ENCODE results near the gene HTR4.

Gene HTR4

GRCh38 chr5:148690945-148691344, 36.6 kb upstream of the HTR4 start:
- POLR2A ChIA-PET = no interaction called here
- no CpG with 5 or more reads among the region's 1 CpG for WGBS (ENCODE audit: insufficient coverage)
- no peaks in the 10 kb centered on the region for H3K27me3 ChIP-seq (replicated peaks in 2 of 5; ENCODE audit: control insufficient read depth in 4 of 5, insufficient read depth in 5 of 5, low read length in 4 of 5)

GRCh38 chr5:148688787-148689186, 34.5 kb upstream of the HTR4 start:
- Histone ChIP-seq H3K27ac (ENCODE audit: insufficient read depth in 1 of 2, low read depth in 1 of 2, low read length in 2 of 2, poor library complexity in 1 of 2, severe bottlenecking in 2 of 2) (no peak overlapping the region), H3K4me1 (ENCODE audit: control extremely low read depth in 1 of 4, control insufficient read depth in 4 of 4, insufficient read depth in 4 of 4, low read length in 3 of 4) (no peaks in the 10 kb centered on the region), H3K27me3 (replicated peaks in 2 of 5; ENCODE audit: control insufficient read depth in 4 of 5, insufficient read depth in 5 of 5, low read length in 4 of 5) (no peaks in the 10 kb centered on the region), H3K4me3 (ENCODE audit: control insufficient read depth in 1 of 7, extremely low read depth in 1 of 7, insufficient read depth in 4 of 7, low read depth in 2 of 7, low read length in 6 of 7) (no peak overlapping the region), H3K36me3 (ENCODE audit: control insufficient read depth in 4 of 4, insufficient read depth in 4 of 4, low read length in 3 of 4) (no peaks in the 10 kb centered on the region), H3K9me3 (ENCODE audit: control extremely low read depth in 1 of 5, control insufficient read depth in 4 of 5, insufficient read depth in 2 of 5, low read depth in 1 of 5, low read length in 4 of 5) (peaks cover 0 to 23% (median 3%) of the 10 kb centered on the region in 5 experiments)
- ChIA-PET CTCF (interaction anchor here (0.7 to 1.1 kb wide), 2 partner anchors 11 to 18 kb away, joined by 3 to 4 read pairs; no protein-coding TSS in a partner anchor), POLR2A (no interaction called here)
- peak in 1 of 3 donors; percentile 19 for DNase-seq

More at GRCh38 chr5:148690945-148691344, 36.6 kb upstream of the HTR4 start:
- H3K36me3 ChIP-seq (ENCODE audit: control insufficient read depth in 4 of 4, insufficient read depth in 4 of 4, low read length in 3 of 4) = no peaks in the 10 kb centered on the region
- H3K9me3 ChIP-seq (ENCODE audit: control extremely low read depth in 1 of 5, control insufficient read depth in 4 of 5, insufficient read depth in 2 of 5, low read depth in 1 of 5, low read length in 4 of 5) = peaks cover 0 to 23% (median 3%) of the 10 kb centered on the region in 5 experiments
- no peak for DNase-seq
- CTCF ChIA-PET = no interaction called here
- H3K4me1 ChIP-seq (ENCODE audit: control extremely low read depth in 1 of 4, control insufficient read depth in 4 of 4, insufficient read depth in 4 of 4, low read length in 3 of 4) = no peaks in the 10 kb centered on the region
- no peak overlapping the region for H3K27ac ChIP-seq (ENCODE audit: insufficient read depth in 1 of 2, low read depth in 1 of 2, low read length in 2 of 2, poor library complexity in 1 of 2, severe bottlenecking in 2 of 2)
- no peak overlapping the region for H3K4me3 ChIP-seq (ENCODE audit: control insufficient read depth in 1 of 7, extremely low read depth in 1 of 7, insufficient read depth in 4 of 7, low read depth in 2 of 7, low read length in 6 of 7)

DNA sequence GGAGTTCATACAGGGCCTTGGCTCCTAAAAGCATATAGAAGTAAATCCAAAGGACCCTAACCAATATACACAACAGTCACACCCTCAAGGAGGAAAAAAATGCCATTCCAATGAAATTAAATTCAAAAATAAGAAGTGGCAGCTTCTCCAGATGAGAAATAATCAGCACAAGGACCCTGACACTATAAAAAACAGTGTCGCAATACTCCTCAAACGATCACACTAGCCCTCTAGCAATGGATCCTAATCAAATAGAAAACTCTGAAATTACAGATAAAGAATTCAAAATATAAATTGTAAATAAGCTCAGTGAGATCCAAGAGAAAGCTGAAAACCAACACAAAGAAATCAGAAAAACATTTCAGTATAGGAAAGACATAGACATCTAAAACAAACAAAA, 33.5 kb upstream of the HTR4 start:
- WGBS (ENCODE audit: insufficient coverage) = no CpG with 5 or more reads among the region's 2 CpGs
- ChIA-PET CTCF (interaction anchor here (1.1 to 1.3 kb wide), 2 partner anchors 12 to 43 kb away, joined by 4 to 5 read pairs; no protein-coding TSS in a partner anchor), POLR2A (no interaction called here)
- Histone ChIP-seq H3K9me3 (ENCODE audit: control extremely low read depth in 1 of 5, control insufficient read depth in 4 of 5, insufficient read depth in 2 of 5, low read depth in 1 of 5, low read length in 4 of 5) (peaks cover 0 to 23% (median 3%) of the 10 kb centered on the region in 5 experiments), H3K27me3 (replicated peaks in 2 of 5; ENCODE audit: control insufficient read depth in 4 of 5, insufficient read depth in 5 of 5, low read length in 4 of 5) (no peaks in the 10 kb centered on the region), H3K4me1 (ENCODE audit: control extremely low read depth in 1 of 4, control insufficient read depth in 4 of 4, insufficient read depth in 4 of 4, low read length in 3 of 4) (no peaks in the 10 kb centered on the region), H3K4me3 (ENCODE audit: control insufficient read depth in 1 of 7, extremely low read depth in 1 of 7, insufficient read depth in 4 of 7, low read depth in 2 of 7, low read length in 6 of 7) (no peak overlapping the region), H3K36me3 (ENCODE audit: control insufficient read depth in 4 of 4, insufficient read depth in 4 of 4, low read length in 3 of 4) (no peaks in the 10 kb centered on the region), H3K27ac (ENCODE audit: insufficient read depth in 1 of 2, low read depth in 1 of 2, low read length in 2 of 2, poor library complexity in 1 of 2, severe bottlenecking in 2 of 2) (no peak overlapping the region)
- no peak for DNase-seq

GRCh38 chr5:148687427-148687826, 33.1 kb upstream of the HTR4 start:
- no peaks in the 10 kb centered on the region for H3K4me1 ChIP-seq (ENCODE audit: control extremely low read depth in 1 of 4, control insufficient read depth in 4 of 4, insufficient read depth in 4 of 4, low read length in 3 of 4)
- POLR2A ChIA-PET = no interaction called here
- no peak overlapping the region for H3K27ac ChIP-seq (ENCODE audit: insufficient read depth in 1 of 2, low read depth in 1 of 2, low read length in 2 of 2, poor library complexity in 1 of 2, severe bottlenecking in 2 of 2)
- WGBS (ENCODE audit: insufficient coverage) = 82% methylated on average over 3 of the region's 3 CpGs
- H3K27me3 ChIP-seq (replicated peaks in 2 of 5; ENCODE audit: control insufficient read depth in 4 of 5, insufficient read depth in 5 of 5, low read length in 4 of 5) = no peaks in the 10 kb centered on the region
- CTCF ChIA-PET = interaction anchor here (0.9 to 2.4 kb wide), 3 partner anchors 10 to 245 kb away, joined by 3 to 7 read pairs (median 5); no protein-coding TSS in a partner anchor
- peaks cover 0 to 23% (median 3%) of the 10 kb centered on the region in 5 experiments for H3K9me3 ChIP-seq (ENCODE audit: control extremely low read depth in 1 of 5, control insufficient read depth in 4 of 5, insufficient read depth in 2 of 5, low read depth in 1 of 5, low read length in 4 of 5)
- H3K4me3 ChIP-seq (ENCODE audit: control insufficient read depth in 1 of 7, extremely low read depth in 1 of 7, insufficient read depth in 4 of 7, low read depth in 2 of 7, low read length in 6 of 7) = no peak overlapping the region
- H3K36me3 ChIP-seq (ENCODE audit: control insufficient read depth in 4 of 4, insufficient read depth in 4 of 4, low read length in 3 of 4) = no peaks in the 10 kb centered on the region
- DNase-seq = peak; percentile 21 to 55 (median 50)

DNA sequence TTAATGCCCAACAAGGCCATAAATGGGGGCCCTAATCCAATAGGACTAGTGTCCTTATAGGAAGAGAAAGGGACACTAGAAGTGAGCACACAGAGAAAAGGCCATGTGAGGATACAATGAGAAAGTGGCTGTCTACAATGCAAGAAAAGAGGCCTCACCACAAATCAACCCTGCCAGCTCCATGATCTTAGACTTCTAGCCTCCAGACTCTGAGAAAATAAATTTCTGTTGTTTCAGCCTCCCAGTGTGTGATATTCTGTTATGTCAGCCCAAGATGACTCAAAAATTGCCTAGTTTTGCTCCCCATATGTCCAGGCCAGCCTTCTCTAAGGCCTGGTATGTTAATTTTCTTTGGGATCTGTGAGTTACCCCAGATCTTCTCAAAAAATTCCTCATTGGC, 32.3 kb upstream of the HTR4 start:
- H3K9me3 ChIP-seq (ENCODE audit: control extremely low read depth in 1 of 5, control insufficient read depth in 4 of 5, insufficient read depth in 2 of 5, low read depth in 1 of 5, low read length in 4 of 5) = peaks cover 0 to 22% (median 3%) of the 10 kb centered on the region in 5 experiments
- no peaks in the 10 kb centered on the region for H3K36me3 ChIP-seq (ENCODE audit: control insufficient read depth in 4 of 4, insufficient read depth in 4 of 4, low read length in 3 of 4)
- H3K4me1 ChIP-seq (ENCODE audit: control extremely low read depth in 1 of 4, control insufficient read depth in 4 of 4, insufficient read depth in 4 of 4, low read length in 3 of 4) = no peaks in the 10 kb centered on the region
- H3K27me3 ChIP-seq (replicated peaks in 2 of 5; ENCODE audit: control insufficient read depth in 4 of 5, insufficient read depth in 5 of 5, low read length in 4 of 5) = no peaks in the 10 kb centered on the region
- no peak overlapping the region for H3K4me3 ChIP-seq (ENCODE audit: control insufficient read depth in 1 of 7, extremely low read depth in 1 of 7, insufficient read depth in 4 of 7, low read depth in 2 of 7, low read length in 6 of 7)
- no peak overlapping the region for H3K27ac ChIP-seq (ENCODE audit: insufficient read depth in 1 of 2, low read depth in 1 of 2, low read length in 2 of 2, poor library complexity in 1 of 2, severe bottlenecking in 2 of 2)
- CTCF ChIA-PET = interaction anchor here (0.9 to 2.4 kb wide), 3 partner anchors 10 to 244 kb away, joined by 3 to 7 read pairs (median 5); no protein-coding TSS in a partner anchor
- POLR2A ChIA-PET = no interaction called here
- DNase-seq = no peak

GRCh38 chr5:148685520-148686134, 31.3 kb upstream of the HTR4 start:
- no CpG with 5 or more reads among the region's 3 CpGs for WGBS (ENCODE audit: insufficient coverage)
- H3K4me3 ChIP-seq (ENCODE audit: control insufficient read depth in 1 of 7, extremely low read depth in 1 of 7, insufficient read depth in 4 of 7, low read depth in 2 of 7, low read length in 6 of 7) = no peak overlapping the region
- no peaks in the 10 kb centered on the region for H3K27me3 ChIP-seq (replicated peaks in 2 of 5; ENCODE audit: control insufficient read depth in 4 of 5, insufficient read depth in 5 of 5, low read length in 4 of 5)
- H3K4me1 ChIP-seq (ENCODE audit: control extremely low read depth in 1 of 4, control insufficient read depth in 4 of 4, insufficient read depth in 4 of 4, low read length in 3 of 4) = no peaks in the 10 kb centered on the region
- no peak overlapping the region for H3K27ac ChIP-seq (ENCODE audit: insufficient read depth in 1 of 2, low read depth in 1 of 2, low read length in 2 of 2, poor library complexity in 1 of 2, severe bottlenecking in 2 of 2)
- H3K9me3 ChIP-seq (ENCODE audit: control extremely low read depth in 1 of 5, control insufficient read depth in 4 of 5, insufficient read depth in 2 of 5, low read depth in 1 of 5, low read length in 4 of 5) = peaks cover 0 to 15% (median 0%) of the 10 kb centered on the region in 5 experiments
- no peaks in the 10 kb centered on the region for H3K36me3 ChIP-seq (ENCODE audit: control insufficient read depth in 4 of 4, insufficient read depth in 4 of 4, low read length in 3 of 4)
- ChIA-PET POLR2A (no interaction called here), CTCF (interaction anchor here (2.4 kb wide), 1 partner anchor 9 kb away, joined by 7 read pairs; no protein-coding TSS in a partner anchor)
- no peak for DNase-seq

DNA sequence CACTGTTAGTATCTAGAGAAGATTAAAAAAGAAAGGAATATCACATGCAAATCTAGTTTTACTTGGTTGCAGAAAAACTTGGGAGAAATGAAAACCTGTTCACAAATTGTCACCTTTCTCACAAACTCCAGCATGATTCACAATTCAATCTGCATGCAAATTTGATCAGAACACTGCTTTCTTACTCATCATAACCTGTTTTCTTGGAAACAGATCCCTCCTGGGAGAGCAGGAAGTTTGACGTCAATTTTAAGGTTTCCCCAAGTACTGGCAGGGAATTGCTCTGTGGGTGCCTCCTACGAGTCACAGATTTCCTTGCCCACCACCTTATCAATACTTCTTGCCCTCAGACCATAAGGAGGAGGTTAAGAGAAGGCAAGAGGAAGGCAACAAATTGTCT, 30.2 kb upstream of the HTR4 start:
- POLR2A ChIA-PET = no interaction called here
- Histone ChIP-seq H3K4me1 (ENCODE audit: control extremely low read depth in 1 of 4, control insufficient read depth in 4 of 4, insufficient read depth in 4 of 4, low read length in 3 of 4) (no peaks in the 10 kb centered on the region), H3K9me3 (ENCODE audit: control extremely low read depth in 1 of 5, control insufficient read depth in 4 of 5, insufficient read depth in 2 of 5, low read depth in 1 of 5, low read length in 4 of 5) (peaks cover 0 to 10% (median 0%) of the 10 kb centered on the region in 5 experiments), H3K27ac (ENCODE audit: insufficient read depth in 1 of 2, low read depth in 1 of 2, low read length in 2 of 2, poor library complexity in 1 of 2, severe bottlenecking in 2 of 2) (no peak overlapping the region), H3K27me3 (replicated peaks in 2 of 5; ENCODE audit: control insufficient read depth in 4 of 5, insufficient read depth in 5 of 5, low read length in 4 of 5) (peaks cover 0 to 3% (median 0%) of the 10 kb centered on the region in 5 experiments), H3K4me3 (ENCODE audit: control insufficient read depth in 1 of 7, extremely low read depth in 1 of 7, insufficient read depth in 4 of 7, low read depth in 2 of 7, low read length in 6 of 7) (no peak overlapping the region), H3K36me3 (ENCODE audit: control insufficient read depth in 4 of 4, insufficient read depth in 4 of 4, low read length in 3 of 4) (no peaks in the 10 kb centered on the region)
- DNase-seq = no peak
- CTCF ChIA-PET = no interaction called here
- no CpG with 5 or more reads among the region's 2 CpGs for WGBS (ENCODE audit: insufficient coverage)
